ENCODE results near the gene ANXA2.

Gene ANXA2

DNA sequence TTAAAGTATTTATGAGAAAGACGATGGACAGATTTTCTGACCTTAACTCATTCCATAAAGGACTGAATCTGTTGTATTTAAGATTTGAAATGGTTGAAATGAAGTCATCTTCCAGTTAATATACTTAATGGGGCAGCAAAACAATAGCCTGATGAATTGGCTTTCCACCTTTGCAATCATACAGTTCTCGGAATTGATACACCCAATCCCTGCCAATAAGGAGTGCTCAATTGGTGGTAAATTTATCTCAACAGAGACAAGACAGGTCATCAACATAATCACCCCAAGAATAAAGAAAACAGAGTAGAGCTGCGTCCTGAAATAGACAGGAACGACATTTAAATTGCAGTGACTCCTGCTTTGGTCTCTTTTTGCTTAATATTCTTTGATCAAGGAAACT lies 11.2 kb downstream of the ANXA2 start:
- no peak for DNase-seq

DNA sequence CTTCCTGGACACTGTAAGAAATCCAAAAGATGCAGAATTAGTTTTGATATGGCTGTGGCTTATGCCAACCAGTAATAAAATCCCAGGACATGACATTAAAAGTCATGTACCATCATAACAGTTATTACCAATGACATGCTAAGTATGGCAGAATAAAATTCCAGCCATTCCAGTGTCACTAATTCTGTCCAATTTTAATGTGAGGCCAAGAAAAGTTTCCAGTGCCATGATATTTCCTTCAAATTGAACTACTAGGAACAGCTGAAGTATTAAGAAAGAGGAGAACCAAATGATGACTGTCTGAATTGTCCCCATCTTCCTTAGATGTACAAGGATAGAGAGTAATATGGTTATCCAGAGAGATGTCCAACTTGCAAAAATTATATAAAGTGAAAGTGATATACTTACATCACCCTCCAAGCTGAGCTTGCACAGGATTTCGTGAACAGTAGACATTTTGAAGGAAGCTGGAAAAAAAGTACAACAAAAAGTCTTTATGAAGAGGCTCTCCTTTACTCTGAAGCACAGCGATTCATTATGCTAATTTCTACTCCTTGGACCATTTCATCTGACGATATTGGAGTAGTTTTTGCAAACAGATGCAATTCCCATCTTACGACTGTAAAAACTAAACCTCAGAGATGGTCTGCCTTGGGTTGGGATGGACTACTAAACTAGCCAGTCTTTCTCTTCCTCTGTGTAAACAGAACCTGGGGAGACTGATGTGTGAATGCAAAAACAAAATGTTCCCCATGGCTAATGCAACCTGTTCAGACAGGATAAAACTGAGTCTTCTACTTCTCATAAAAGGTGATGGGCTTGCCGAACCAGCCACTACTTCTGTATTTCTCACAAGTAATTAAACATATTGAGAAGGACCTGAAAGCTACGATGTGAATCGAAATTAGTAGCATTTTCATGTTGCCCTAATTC lies 11.9 kb downstream of the ANXA2 start:
- DNase-seq, result no peak

DNA sequence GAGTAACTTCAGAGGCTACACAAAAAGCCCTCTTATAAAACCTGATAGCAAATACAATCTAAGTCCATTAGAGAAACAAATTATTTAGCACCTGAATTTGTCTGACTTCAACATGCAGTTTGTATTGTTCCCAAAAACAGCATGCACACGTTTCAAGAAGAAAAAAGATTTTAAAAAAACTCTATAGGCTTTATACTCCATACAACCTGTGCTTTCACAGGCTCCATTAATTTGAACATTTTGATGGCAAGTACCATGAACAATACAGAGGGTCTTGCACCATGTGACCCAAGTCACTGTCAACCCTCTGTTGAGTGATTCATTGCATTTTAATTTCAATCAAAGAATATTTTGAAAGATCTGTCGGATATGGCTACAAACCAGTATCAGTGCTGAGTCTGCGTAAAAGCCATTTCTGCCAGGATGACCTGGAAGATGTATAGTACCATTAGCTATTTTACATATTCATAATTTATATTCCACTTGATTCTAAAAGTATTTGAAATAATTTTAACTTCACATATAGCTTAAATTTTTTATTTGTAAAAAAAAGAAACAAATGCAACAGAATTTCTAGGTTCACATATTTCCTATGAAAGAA lies 13.2 kb downstream of the ANXA2 start:
- no peak for DNase-seq

DNA sequence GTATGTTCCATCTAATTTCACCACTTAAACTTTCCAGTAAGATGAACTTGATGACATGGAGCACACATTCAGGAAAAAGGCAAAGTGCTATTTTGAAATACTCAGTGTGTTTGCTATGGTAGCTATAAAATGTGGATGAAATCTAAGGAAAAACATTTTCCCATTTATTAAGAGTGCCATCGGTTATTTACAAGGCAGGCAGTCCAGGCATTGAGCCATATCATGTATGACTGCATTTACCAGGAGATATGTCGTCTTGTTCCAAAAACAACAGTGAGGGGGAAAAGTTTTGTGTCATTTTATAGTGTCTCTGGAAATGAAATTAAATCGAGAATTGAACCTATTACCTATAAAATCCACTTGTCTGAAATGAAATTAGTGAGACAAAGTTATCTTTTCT lies 13.7 kb downstream of the ANXA2 start:
- no peak for DNase-seq

DNA sequence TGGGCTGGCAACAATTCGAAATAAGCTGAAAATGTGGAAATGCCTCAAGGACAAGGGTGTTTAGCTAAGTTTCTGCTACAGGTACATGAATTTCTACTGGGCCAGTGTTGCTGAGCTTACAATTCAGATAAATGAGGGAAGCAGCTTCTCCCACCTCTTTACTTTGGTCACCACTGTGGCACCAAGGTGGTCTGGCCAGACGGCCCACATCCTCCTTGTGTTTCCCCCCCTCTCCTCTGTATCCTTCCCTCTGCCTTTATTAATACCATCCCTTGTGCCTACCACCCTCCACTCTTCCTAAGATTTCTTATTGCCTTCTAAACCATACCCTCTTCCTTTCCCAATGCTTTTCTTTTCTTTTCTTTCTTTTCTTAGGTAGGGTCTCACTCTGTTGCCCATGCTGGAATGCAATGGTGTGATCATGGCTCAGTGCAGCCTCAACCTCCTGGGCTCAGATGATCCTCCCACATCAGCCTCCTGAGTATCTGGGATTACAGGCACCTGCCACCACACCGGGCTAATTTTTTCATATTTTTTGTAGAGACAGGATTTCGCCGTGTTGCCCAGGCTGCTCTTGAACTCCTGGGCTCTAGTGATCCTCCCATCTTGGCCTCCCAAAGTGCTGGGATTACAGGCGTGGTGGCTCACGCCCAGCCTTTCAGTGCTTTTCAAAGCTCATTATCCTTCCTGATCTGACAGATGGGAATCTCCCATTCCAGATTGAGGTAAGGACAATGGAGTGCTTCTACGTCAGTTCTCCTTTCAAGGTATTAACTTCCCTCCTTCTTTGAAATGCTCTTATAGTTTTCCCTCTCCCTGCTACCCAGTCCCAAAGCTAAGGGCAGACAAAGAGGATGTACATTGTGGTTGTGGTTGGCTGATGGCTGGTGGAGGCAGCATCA lies 14.8 kb downstream of the ANXA2 start:
- DNase-seq, result no peak

DNA sequence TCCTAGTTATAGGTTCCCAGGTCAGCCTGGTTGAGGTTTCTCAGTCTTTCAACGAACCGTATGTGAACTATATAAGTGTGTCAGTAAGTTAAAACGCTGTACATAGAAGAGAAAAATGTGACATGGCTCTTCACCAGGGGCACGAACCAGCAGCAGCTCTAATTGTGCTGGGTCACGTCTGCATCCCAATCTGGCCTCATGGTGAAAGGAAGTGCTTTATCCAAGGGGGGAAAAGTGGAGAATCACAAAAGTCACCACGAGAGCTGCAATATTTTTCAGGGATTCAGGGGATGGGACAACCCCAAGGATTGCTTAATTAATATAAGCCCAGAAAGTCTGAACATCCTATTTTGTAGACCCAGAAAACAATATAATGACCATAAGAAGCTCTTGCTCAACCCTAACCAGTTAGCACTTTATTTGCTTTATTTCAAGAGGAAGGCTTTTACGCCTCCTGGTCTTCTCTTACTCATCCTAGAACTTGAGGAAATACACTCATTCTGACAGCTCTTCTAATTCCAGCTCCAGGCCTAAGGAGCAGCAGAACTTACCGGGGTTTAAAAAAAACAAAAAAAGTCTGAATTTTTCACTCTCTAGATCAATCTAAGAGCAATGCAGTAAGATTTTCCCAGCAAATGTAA lies 16.5 kb downstream of the ANXA2 start:
- no peak for DNase-seq

DNA sequence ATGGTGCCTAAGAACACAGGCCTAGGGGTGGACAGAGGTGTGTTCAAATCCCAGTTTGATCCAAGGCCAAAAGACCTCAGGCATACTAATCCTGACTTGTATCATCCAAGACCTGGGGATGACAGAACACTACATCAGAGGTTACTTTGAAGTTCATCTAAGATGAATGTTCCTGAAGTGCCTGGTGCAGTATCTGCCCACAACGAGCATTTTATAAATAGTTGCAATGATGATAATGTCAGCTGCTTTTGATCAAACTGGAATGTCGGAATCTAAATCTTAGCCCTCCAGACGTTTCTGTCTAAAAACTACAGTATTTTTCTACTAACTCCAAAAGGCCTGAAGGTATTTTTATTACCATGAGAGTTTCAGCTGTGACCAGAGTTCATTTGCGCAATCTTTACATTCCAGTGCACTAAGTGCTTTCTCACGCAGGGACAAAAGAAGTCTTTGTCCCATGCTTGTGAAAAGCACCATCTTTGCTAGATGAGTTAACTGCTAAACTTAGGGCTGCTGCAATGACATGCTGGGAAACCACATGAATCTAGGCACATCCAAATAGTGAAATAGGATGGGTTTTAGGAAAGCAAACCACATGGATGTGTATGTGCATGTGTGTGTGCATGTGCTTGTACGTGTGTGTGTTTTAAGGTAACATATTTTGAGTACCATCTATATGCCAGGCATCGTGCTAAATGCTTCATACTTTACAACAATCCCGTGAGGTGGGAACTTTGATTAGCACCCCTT lies 18.1 kb downstream of the ANXA2 start:
- DNase-seq, result no peak

DNA sequence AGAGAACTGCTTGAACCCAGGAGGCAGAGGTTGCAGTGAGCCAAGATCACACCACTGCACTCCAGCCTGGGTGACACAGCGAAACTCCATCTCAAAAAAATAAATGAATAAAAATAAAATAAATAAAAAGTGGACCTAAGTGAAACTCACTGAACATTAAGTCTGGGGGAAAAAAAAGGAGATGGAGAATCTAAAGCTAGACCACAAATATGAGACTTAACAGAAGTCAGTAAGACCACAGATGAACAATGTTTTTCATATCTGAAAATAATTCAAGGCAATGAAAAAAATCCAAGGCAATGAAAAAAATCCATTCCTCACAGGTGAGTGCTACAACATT lies 18.6 kb downstream of the ANXA2 start:
- no peak for DNase-seq

DNA sequence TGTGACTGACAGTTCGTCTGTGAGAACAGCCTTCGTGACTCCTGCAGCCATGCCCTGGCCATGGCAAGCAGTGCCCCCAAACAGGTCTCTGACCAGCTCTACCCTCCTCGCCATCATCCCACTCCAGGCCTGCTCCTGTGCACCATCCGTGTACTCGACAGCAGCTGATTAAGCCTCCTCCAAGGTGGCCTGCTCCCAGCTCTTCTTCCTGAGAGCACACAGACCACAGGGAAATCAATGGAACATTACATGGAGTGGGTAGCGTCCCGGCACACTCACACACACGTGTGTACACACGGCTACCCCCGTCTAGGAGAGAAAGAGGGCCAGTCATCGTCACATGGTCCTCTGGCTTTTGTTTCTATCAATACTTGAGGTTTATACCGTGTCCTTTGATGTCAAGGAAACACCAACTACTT lies 21.1 kb downstream of the ANXA2 start:
- DNase-seq, result no peak

DNA sequence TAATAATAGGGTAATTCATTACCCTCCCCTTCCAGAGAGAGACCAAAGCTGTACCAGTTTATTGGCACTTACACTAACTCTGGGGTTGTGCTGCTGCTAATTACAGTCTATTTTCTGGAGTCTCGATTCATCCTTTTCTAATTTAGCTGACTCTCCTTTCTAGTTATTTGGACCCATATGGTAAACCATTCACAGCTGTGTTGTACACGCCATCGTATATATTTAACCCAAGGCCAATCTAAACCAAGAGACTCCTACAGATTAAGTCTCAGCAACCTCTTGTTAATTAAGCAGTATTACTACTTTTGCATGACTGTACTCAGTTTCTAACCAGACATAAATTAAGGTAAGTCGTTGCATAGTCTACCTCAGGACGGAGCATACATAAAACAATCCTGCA lies 22.5 kb downstream of the ANXA2 start:
- peak; percentile 39 for DNase-seq

DNA sequence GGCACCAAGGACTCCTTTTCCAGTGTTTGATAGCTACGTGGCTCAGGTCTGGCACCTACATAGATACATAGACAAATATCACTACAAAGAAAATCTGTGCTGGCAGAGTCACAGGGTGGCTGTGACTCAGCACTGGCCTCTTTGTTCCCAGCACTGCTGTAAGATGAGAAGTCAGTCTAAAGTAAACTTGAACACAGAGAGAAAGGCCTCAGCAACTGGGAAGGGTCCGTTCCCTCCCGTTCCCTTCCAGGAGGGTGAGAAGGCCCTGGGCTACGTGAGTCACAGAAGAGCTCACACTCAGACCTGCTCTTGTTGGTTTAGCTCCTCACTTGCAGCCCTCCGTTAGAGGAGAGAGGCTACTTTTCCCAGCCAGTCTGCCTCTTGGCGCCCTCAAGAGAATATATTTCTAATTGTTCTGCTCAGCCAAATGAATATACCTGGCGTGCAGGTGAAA lies 23.1 kb downstream of the ANXA2 start:
- no peak for DNase-seq

DNA sequence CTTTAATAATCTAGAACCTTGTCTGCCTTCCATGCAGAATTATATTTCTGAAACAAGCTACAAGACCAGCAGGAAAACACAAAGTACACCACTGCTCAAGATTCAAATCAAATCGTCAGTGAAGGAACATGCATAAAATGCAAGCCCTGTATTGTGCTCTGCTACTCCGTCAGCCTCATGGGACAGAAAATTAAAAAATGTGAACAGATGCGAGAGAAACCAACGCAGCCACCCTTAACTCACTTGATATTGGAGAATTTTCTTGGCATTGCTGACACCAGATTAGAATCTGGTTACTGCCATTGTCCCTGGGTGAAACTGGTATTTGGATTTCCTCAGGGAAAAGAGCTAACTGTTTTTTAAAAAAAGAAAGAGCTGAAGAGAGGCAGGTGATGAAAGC lies 23.6 kb downstream of the ANXA2 start:
- no peak for DNase-seq

DNA sequence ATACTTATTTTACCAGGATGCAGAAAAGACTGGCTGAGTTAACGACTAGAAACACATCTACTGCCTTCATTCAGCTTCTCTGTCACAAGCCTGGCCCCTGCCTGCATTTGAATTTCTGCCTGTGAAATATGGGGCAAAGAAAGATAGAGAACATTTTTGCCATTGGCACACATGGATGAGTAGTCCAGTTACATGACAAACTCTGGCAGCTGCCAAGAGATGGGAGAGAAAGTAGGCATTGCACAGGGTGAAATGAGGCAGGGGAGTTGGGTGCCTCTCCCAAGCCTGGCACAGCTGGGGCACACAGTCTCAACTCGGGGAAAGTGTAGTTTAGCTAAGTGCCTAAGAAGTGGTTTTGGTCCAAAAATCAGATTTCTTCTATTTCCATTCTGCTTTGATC lies 24.0 kb downstream of the ANXA2 start:
- no peak for DNase-seq

DNA sequence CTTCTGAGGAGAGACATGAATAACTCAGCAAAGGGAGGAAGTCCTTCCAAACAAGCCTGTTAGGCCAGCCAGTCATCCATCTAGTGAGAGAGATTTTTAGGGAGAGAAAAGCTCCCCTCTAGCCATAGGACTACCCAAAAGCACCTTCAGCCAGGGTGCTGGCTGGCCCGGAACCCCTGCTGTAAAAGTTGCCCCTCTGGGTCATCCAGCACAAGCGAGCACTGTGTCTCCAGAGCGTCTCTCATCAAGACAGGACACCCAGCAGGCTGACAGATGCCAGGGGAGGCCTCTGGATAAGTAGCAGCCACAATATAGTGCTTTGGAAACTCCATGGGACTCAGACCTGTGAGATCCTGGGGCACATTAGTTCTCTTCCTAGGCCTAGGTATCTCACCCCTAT lies 24.5 kb downstream of the ANXA2 start:
- no peak for DNase-seq

DNA sequence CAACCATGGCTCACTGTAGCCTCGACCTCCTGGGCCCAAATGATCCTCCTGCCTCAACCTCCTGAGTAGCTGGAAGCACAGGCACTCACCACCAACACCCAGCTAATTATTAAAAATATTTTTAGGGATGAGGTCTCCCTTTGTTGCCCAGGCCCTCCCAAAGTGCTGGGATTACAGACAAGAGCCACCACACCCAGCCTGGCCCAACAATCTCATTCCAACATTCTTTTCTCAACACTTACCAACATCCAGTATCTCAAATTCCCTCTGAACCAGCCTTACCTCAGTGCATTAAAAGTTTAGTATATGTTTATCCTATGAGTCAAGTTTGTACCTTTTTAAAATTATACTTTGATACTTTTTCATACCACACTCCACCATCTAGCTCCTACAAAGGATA lies 25.0 kb downstream of the ANXA2 start:
- no peak for DNase-seq

DNA sequence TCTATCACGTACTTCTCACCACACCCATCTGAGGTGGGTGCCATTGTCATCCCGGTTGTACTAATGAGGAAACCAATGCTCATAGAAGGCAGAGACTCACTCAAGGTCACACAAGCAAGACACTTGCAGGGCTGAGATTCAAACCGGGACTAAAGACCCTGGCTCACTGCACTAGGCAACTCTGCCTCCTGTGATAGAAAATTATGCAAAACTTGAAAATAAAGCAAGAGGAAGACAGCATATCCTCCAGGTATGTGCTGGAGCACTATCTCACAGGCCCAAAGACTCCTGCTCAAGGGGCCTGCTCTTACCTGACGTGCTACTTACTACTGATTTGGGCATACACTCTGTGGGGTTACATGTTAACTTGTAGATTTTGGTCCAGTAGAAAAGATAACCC lies 25.6 kb downstream of the ANXA2 start:
- DNase-seq, result no peak

DNA sequence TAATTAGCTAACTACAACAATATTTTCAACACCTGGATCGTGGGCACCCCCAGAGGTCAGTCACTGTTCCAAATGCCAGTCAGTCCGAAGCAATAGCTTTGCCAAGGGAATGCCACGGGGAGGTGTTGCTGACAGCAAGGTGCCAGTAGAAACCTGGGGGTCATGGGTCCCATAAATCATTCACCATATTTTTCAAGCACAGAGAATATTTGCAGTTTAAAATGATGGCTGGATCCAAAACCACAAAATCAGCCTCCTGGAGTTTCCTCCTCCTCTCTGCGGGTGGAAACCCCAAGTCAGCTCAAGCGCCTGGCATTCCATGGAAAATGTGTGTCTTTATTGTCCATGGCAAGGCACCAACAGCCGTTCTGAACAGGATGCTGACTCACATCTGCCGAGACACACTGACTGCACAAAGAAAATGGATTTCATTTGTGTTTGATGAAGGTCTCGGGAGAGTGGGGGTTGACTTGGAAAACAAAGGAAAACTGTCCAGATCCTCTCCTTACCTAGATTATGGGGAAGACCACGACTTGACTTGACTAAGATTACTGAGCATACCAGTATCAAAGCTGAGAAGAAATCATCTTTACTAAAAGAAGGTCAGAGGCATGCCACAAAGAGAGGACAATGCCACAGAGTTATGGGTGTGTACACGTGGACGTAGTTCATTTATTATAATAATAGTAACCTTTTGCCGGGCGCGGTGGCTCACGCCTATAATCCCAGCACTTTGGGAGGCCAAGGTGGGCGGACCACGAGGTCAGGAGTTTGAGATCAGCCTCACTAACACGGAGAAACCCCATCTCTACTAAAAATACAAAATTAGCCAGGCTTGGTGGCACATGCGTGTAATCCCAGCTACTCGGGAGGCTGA lies 26.4 kb downstream of the ANXA2 start:
- DNase-seq, result no peak

DNA sequence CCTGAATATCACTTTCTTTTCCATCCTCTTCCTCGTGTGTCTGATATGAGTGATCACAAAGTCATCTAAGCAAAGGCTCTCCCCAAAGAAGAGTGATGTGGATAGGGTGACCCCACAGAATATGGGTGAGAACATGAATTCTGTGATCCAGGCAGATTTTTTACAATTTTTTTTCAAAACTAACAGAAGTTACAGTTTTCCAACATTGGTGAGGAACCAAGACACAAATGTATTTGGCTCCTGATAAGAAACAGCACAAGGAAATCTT lies 27.0 kb downstream of the ANXA2 start:
- DNase-seq, result no peak

DNA sequence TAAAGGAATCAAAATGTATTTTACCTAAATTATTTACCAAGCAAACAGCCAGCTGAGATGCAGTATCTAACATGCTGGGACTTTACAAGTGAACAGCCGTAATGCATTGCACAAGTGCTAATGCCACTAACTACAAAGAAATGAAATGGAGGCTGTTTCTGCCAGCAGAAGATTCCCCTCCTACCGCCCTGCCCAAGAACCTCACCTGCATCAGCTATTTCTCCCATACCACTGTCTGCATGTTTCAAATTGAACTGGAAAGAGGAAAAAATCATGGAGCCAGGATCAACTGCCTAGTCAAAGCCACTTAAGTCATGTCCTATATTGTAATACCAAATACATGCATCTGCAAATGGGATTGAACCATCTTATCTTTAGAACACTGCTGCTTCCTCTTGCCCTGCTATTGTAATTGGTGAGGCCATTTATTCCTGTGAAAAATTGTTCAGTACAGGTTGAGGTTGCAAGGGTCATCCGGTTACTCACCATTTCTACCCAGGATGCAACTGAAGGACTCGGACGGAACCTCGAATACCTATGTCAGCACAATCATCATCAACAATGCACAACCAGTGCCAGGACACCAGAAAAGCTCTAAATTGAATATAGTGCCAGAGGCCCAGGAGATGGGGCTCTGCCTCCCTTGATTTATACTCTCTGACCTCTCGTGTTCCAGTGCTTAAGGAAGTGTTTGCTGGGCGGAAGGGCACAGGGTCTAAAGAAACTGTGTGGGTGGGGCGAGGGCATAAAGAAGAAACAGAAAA lies 27.5 kb downstream of the ANXA2 start:
- DNase-seq, result no peak

DNA sequence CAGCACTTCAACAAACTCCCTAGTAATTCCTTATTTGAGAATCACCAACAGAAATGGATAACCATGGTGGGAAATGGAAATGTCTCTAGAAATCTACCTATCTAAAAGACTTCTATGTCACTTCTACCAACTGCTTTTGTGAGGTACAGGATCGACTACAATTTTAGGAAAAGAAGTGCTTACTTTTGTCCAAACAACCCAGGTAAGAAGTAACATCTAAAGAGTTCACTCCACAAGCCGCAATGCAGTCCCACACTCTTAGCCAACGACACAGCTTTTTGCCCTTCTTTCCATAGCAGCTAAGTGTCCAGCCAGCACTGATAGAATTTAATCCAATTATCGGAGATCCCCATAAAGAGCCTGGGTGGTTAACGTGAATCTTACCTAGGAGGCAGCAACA lies 28.1 kb downstream of the ANXA2 start:
- DNase-seq, result no peak

DNA sequence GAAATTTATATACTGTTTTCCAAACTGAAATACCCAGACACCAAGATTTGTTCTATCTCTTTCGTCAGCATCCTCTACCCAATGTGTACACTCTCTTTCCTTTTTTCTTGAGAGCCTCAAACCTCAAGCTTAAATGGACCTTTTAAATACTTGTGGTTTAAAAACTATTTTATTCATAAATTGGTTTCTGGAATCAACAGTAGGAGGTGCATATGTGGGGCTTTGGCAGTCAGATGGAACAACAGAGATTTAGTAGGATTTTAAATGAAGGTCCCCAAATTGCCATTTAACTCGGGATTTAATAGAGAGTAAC lies 33.2 kb downstream of the ANXA2 start:
- no peak for DNase-seq

All from NCI-H2227 treated with DMSO at 0.1 percent for 48 hours (cell line).